ENCODE measurements around the gene GABARAPL2.

The GABARAPL2 gene

GRCh38 chr16:75584108-75584507 lies 17.9 kb downstream of the GABARAPL2 start:
- H3K4me2 ChIP-seq (ENCODE audit: low read depth, low read length, poor library complexity, severe bottlenecking), result no peak overlapping the region
- H3K36me3 ChIP-seq (ENCODE audit: low read length), result no peaks in the 10 kb centered on the region
- no peaks in the 10 kb centered on the region for H3K79me2 ChIP-seq (ENCODE audit: insufficient read depth, low read length)
- no peak overlapping the region for H2AFZ ChIP-seq (ENCODE audit: low read depth, low read length, severe bottlenecking)
- TF ChIP-seq EZH2phosphoT487 (conservative IDR thresholded peaks at IDR 0.05; ENCODE audit: low read length), result no peak
- no peak for TF ChIP-seq CTCF (IDR thresholded peaks at IDR 0.05; ENCODE audit: insufficient read depth, low read length, poor library complexity, severe bottlenecking)
- H3K9ac ChIP-seq (ENCODE audit: low read length), result no peak overlapping the region
- no peak overlapping the region for H3K4me3 ChIP-seq (ENCODE audit: insufficient read depth, low read length, poor library complexity, severe bottlenecking)
- H3K27ac ChIP-seq (ENCODE audit: low read depth, low read length), result no peak overlapping the region
- H3K9me2 ChIP-seq (replicated peaks; ENCODE audit: insufficient read depth, low read length), result no peaks in the 10 kb centered on the region
- no peaks in the 10 kb centered on the region for H3K9me3 ChIP-seq (ENCODE audit: insufficient read depth, low read length)
- H3F3A ChIP-seq (ENCODE audit: insufficient read depth), result peaks cover 5% of the 10 kb centered on the region; the same call in 1 of the 2 replicates
- no peaks in the 10 kb centered on the region for H3K27me3 ChIP-seq (ENCODE audit: low read length)
- H4K20me1 ChIP-seq (ENCODE audit: low read depth, low read length), result no peaks in the 10 kb centered on the region

GRCh38 chr16:75588716-75589115 lies 22.5 kb downstream of the GABARAPL2 start:
- no peak overlapping the region for H3K9ac ChIP-seq (ENCODE audit: low read length)
- H3K27ac ChIP-seq (ENCODE audit: low read depth, low read length), result no peak overlapping the region
- H3K9me3 ChIP-seq (ENCODE audit: insufficient read depth, low read length), result no peaks in the 10 kb centered on the region
- H3K4me3 ChIP-seq (ENCODE audit: insufficient read depth, low read length, poor library complexity, severe bottlenecking), result no peak overlapping the region
- H2AFZ ChIP-seq (ENCODE audit: low read depth, low read length, severe bottlenecking), result no peak overlapping the region
- no peaks in the 10 kb centered on the region for H3K79me2 ChIP-seq (ENCODE audit: insufficient read depth, low read length)
- TF ChIP-seq CTCF (IDR thresholded peaks at IDR 0.05; ENCODE audit: insufficient read depth, low read length, poor library complexity, severe bottlenecking) (no peak), EZH2phosphoT487 (conservative IDR thresholded peaks at IDR 0.05; ENCODE audit: low read length) (no peak)
- H4K20me1 ChIP-seq (ENCODE audit: low read depth, low read length), result no peaks in the 10 kb centered on the region
- H3K36me3 ChIP-seq (ENCODE audit: low read length), result no peaks in the 10 kb centered on the region
- H3F3A ChIP-seq (ENCODE audit: insufficient read depth), result 0 out of 2 replicates have a peak, but pooled peaks cover 4% of the 10 kb centered on the region
- no peak overlapping the region for H3K4me2 ChIP-seq (ENCODE audit: low read depth, low read length, poor library complexity, severe bottlenecking)
- H3K27me3 ChIP-seq (ENCODE audit: low read length), result no peaks in the 10 kb centered on the region
- H3K9me2 ChIP-seq (replicated peaks; ENCODE audit: insufficient read depth, low read length), result no peaks in the 10 kb centered on the region

DNA sequence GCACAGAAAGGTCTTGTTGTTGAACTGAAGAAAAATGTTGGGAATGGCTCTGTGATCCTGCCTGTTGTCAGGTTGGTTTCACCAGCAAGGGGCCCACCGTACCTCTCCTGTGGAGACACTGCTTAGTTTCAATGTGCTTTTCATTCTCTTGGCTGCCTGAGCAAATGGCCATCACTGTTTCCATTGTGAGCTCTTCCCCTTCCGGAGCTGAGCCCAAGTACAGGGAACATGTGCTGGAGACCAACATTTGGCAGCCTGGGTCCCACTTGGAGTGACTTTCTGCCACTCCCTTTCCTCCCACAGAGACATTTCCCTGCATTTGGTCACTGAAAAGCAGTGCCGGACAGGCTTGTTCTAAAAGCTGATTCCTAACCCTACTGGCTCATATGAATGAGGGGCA lies 23.1 kb downstream of the GABARAPL2 start:
- Histone ChIP-seq H3F3A (ENCODE audit: insufficient read depth) (no peaks in the 10 kb centered on the region), H2AFZ (ENCODE audit: low read depth, low read length, severe bottlenecking) (no peak overlapping the region), H3K4me3 (ENCODE audit: insufficient read depth, low read length, poor library complexity, severe bottlenecking) (no peak overlapping the region), H3K36me3 (ENCODE audit: low read length) (no peaks in the 10 kb centered on the region), H4K20me1 (ENCODE audit: low read depth, low read length) (no peaks in the 10 kb centered on the region), H3K27me3 (ENCODE audit: low read length) (no peaks in the 10 kb centered on the region), H3K79me2 (ENCODE audit: insufficient read depth, low read length) (no peaks in the 10 kb centered on the region), H3K4me2 (ENCODE audit: low read depth, low read length, poor library complexity, severe bottlenecking) (no peak overlapping the region), H3K27ac (ENCODE audit: low read depth, low read length) (no peak overlapping the region), H3K9me2 (replicated peaks; ENCODE audit: insufficient read depth, low read length) (no peaks in the 10 kb centered on the region), H3K9ac (ENCODE audit: low read length) (no peak overlapping the region), H3K9me3 (ENCODE audit: insufficient read depth, low read length) (no peaks in the 10 kb centered on the region)
- no peak for TF ChIP-seq CTCF (IDR thresholded peaks at IDR 0.05; ENCODE audit: insufficient read depth, low read length, poor library complexity, severe bottlenecking)
- no peak for TF ChIP-seq EZH2phosphoT487 (conservative IDR thresholded peaks at IDR 0.05; ENCODE audit: low read length)
